Measurements from ENCODE around the gene DCLRE1A. TPM values are rescaled to one million over a fixed set of nuclear protein-coding genes. Genes with fewer than 3 reads are reported as not detected.
A peak's percentile ranks its signal among the peaks of the same experiment; 100 is the strongest.

DCLRE1A gene
- total RNA-seq, 1 experiment from 2014 or later: 15.0 TPM

GRCh38 chr10:113853578-113854012 is 287 bp downstream of the DCLRE1A start:
- peak overlapping the region; percentile 74 to 77 for H3K4me3 ChIP-seq (ENCODE audit: low read depth in 2 of 2, low read length in 2 of 2)
- peaks cover 32% of the 10 kb centered on the region for H3K4me1 ChIP-seq (ENCODE audit: control insufficient read depth, insufficient read depth, low read length)
- H3K27ac ChIP-seq (ENCODE audit: low read length): peak overlapping the region; percentile 99
- ChIA-PET CTCF (no interaction called here), POLR2A (interaction anchor here (0.7 kb wide), 1 partner anchor 112 kb away, joined by 4 read pairs; no protein-coding TSS in a partner anchor)
- intact Hi-C loops (cut with micrococcal nuclease; ENCODE audit: unreplicated experiment) (no loop called here), in situ Hi-C loops (cut with HindIII; ENCODE audit: low pct_unique_long_range_greater_than_20kb, low sequenced_read_pairs) (no loop called here)
- ATAC-seq (peak; percentile 26), DNase-seq (ENCODE audit: low read depth, low spot score) (no peak)
- TF ChIP-seq TCF7L2 (IDR thresholded peaks at IDR 0.05; ENCODE audit: low read depth, low read length) (no peak), REST (IDR thresholded peaks at IDR 0.05; ENCODE audit: insufficient read depth in 1 of 2, low read depth in 2 of 2, low read length in 1 of 2) (no peak), POLR2AphosphoS5 (IDR thresholded peaks at IDR 0.05; ENCODE audit: low read depth, low read length) (no peak), CTCF (IDR thresholded peaks at IDR 0.05) (no peak)
- TSS peak; percentile 78 for BruUV-seq (replicated peaks)
- no peaks in the 10 kb centered on the region for H3K27me3 ChIP-seq (ENCODE audit: control insufficient read depth, insufficient read depth, low read length)
- H3K36me3 ChIP-seq (ENCODE audit: control insufficient read depth, insufficient read depth, low read length): peaks cover 3% of the 10 kb centered on the region
- H3K9me3 ChIP-seq (ENCODE audit: control insufficient read depth, insufficient read depth, low read depth, low read length): no peaks in the 10 kb centered on the region

- Histone ChIP-seq H3K9me3 (ENCODE audit: control insufficient read depth, insufficient read depth, low read depth, low read length) (no peaks in the 10 kb centered on the region), H3K36me3 (ENCODE audit: control insufficient read depth, insufficient read depth, low read length) (peaks cover 2% of the 10 kb centered on the region), H3K27me3 (ENCODE audit: control insufficient read depth, insufficient read depth, low read length) (no peaks in the 10 kb centered on the region), H3K4me3 (ENCODE audit: low read depth in 2 of 2, low read length in 2 of 2) (no peak overlapping the region), H3K27ac (ENCODE audit: low read length) (no peak overlapping the region), H3K4me1 (ENCODE audit: control insufficient read depth, insufficient read depth, low read length) (peaks cover 16% of the 10 kb centered on the region)
- no peak for TF ChIP-seq POLR2AphosphoS5 (IDR thresholded peaks at IDR 0.05; ENCODE audit: low read depth, low read length)
- TF ChIP-seq SIN3A (IDR thresholded peaks at IDR 0.05; ENCODE audit: borderline replicate concordance, insufficient read depth, low read depth, low read length): no peak
- no peak for TF ChIP-seq REST (IDR thresholded peaks at IDR 0.05; ENCODE audit: insufficient read depth in 1 of 2, low read depth in 2 of 2, low read length in 1 of 2)
- no peak for TF ChIP-seq CTCF (IDR thresholded peaks at IDR 0.05)
- TF ChIP-seq TCF7L2 (IDR thresholded peaks at IDR 0.05; ENCODE audit: low read depth, low read length): no peak
- ChIA-PET POLR2A (no interaction called here), CTCF (no interaction called here)
- DNase-seq (ENCODE audit: low read depth, low spot score) (no peak), ATAC-seq (no peak)
- BruUV-seq (replicated peaks): no TSS peak
- intact Hi-C loops (cut with micrococcal nuclease; ENCODE audit: unreplicated experiment) (loop anchor here (10.0 kb wide), 1 partner anchor 145 kb away; no protein-coding TSS in a partner anchor), in situ Hi-C loops (cut with HindIII; ENCODE audit: low pct_unique_long_range_greater_than_20kb, low sequenced_read_pairs) (no loop called here)
These were observed 3.9 kb downstream of the DCLRE1A start for GRCh38 chr10:113849946-113850345.

All from Panc1 (cell line).